Measurements from ENCODE around the gene PCSK9.

PCSK9 gene

DNA sequence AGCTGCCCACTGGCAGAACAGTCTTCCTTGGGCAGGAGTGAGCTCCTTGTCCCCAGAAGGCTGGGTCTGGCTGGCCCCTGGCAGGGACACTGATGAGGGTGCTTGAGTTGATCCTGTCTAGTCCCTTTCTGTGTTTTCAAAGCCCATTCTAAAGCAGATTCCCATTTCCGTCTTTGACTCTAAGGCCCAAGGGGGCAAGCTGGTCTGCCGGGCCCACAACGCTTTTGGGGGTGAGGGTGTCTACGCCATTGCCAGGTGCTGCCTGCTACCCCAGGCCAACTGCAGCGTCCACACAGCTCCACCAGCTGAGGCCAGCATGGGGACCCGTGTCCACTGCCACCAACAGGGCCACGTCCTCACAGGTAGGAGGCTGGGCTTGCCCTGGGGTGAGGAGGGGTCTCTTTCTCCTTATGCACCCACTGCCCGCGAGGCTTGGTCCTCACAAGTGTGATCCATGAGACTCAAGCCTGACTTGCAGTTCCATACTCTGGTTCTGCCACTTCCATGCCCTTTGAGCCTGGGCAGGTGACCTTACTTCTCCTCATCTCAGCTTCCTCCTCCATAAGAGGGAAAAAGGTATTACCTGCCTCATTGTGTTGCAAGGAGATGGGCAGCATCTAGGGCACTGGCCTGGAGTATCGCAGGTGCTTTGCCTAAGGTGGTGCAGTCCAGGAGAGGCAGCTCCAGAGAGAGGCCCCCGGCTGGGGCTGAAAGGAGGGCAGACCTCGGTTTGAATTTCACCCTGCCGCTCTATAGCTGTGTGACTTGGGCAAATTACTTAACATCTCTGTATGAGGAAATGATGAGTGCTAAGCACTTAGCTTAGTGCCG, 20.2 kb downstream of the PCSK9 start:
- DNase-seq (ENCODE audit: low read depth, low spot score) = no peak

DNA sequence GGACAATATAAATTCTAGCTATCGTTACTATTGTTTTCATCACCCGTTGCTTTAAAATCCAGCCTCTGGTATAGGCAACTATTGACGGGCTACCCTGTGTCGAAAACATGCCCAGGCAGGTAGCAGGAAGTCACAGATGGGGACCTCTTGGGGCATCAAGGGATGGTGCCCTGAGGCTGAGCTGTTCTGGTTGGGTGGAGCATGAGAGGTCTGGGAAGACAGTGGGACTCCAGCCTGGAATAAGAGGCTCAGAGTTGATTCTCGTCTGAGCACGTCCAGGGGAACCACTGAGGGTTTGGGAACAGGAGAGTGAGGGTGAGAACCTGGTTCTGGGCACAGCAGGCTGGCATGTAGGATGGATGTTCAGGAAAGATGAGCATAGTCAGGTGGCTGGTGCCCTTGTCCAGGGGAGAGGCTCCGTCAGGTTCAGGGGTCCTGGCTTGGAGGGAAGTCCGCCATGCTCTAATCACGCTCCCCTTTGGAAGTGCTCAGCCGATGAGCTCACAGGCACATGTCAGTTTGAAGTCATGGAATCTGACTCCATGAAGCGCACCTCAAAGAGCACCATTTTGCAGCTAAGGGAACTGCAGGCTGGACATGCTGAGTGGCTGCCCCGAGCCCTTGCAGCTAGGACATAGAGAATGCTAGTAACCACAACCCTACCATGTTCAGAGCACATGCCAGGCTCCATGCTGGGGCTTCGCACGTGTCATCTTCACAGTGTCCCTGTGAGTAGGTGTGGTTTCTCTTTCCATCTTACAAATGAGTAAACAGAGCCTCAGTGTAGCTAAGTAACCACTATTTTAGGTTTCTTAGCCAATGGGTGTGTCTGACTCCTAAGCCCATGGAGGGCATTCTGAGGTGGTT, 21.0 kb downstream of the PCSK9 start:
- DNase-seq (ENCODE audit: low read depth, low spot score) = no peak

DNA sequence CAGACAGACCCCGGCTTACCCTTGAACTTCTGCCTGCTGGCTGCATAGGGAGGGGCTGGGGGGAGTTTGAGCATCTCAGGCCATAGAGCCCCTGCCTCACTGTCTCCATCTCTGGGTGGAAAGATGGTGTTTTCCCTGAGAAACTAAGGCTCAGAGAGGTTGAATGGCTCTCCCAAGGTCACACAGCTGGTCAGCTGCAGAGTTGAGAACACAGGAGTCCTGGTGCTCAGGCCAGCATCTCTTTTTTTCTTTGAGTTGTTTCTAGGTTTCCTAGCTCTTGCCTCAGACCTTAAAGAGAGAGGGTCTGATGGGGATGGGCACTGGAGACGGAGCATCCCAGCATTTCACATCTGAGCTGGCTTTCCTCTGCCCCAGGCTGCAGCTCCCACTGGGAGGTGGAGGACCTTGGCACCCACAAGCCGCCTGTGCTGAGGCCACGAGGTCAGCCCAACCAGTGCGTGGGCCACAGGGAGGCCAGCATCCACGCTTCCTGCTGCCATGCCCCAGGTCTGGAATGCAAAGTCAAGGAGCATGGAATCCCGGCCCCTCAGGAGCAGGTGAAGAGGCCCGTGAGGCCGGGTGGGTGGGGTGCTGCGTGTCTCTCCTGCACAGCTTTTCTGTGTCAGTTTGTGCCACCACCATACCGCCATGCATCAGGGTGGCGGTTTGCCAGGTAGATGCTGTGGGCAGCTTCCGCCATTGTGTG, 21.8 kb downstream of the PCSK9 start:
- no peak for DNase-seq (ENCODE audit: low read depth, low spot score)

DNA sequence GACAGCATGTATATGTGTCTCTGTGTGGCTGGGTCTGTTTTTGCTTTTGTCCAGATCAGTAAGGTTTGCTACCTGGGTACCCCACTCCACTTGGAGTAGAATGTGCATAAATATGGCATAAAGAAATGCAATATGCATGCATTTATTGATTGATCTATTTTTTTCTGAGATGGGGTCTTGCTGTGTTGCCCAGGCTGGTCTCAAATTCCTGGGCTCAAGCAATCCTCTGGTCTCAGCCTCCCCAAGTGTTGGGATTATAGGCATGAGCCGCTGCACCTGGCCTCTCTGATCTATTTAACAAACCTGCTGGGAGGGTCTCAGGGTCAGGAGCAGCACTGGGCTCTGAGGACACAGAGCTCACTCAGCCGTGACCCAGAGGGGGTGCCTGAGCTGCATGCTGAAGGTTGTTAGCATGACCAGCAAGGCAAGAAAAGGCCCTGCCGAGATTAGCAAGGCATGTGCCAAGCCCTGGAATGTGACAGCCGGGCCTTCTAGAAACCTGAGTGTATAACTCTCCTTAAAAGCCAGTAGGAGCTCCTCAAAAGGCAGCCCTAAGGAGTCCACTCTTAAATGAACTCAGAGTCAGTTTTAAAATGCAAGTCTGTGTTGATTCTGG, 22.5 kb downstream of the PCSK9 start:
- DNase-seq (ENCODE audit: low read depth, low spot score) = no peak

DNA sequence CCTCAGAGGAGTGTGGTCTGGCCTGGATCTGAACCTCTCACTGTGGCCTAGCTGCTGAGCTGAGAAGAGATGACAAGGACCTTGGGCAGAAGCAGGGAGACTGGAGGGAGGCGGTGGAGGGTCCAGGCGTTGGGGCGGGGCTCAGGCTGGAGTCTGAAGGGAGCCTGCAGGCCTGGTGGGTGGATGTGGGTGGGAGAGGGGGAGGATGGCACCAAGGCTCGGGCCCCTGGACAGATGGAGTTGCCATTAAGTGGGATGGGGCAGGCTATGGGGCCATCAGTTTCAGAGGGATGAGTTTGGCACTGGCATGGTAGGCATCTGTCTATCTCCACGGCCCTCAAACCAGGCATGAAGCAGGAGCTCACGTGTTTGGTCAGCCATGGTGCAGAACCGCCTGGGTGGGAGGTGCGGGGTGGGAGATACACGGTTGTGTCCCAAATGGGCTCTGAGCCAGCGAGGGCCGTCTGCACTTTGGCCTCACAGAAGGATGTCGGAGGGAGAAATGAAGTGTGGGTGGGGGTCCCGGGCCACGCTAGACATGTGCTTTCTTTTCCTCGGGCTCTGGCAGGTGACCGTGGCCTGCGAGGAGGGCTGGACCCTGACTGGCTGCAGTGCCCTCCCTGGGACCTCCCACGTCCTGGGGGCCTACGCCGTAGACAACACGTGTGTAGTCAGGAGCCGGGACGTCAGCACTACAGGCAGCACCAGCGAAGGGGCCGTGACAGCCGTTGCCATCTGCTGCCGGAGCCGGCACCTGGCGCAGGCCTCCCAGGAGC, 23.6 kb downstream of the PCSK9 start:
- no peak for DNase-seq (ENCODE audit: low read depth, low spot score)

DNA sequence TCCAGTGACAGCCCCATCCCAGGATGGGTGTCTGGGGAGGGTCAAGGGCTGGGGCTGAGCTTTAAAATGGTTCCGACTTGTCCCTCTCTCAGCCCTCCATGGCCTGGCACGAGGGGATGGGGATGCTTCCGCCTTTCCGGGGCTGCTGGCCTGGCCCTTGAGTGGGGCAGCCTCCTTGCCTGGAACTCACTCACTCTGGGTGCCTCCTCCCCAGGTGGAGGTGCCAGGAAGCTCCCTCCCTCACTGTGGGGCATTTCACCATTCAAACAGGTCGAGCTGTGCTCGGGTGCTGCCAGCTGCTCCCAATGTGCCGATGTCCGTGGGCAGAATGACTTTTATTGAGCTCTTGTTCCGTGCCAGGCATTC, 24.2 kb downstream of the PCSK9 start:
- DNase-seq (ENCODE audit: low read depth, low spot score) = no peak

DNA sequence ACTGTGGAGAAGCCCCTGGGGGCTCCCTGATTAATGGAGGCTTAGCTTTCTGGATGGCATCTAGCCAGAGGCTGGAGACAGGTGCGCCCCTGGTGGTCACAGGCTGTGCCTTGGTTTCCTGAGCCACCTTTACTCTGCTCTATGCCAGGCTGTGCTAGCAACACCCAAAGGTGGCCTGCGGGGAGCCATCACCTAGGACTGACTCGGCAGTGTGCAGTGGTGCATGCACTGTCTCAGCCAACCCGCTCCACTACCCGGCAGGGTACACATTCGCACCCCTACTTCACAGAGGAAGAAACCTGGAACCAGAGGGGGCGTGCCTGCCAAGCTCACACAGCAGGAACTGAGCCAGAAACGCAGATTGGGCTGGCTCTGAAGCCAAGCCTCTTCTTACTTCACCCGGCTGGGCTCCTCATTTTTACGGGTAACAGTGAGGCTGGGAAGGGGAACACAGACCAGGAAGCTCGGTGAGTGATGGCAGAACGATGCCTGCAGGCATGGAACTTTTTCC, 24.8 kb downstream of the PCSK9 start:
- DNase-seq (ENCODE audit: low read depth, low spot score) = peak; percentile 33

DNA sequence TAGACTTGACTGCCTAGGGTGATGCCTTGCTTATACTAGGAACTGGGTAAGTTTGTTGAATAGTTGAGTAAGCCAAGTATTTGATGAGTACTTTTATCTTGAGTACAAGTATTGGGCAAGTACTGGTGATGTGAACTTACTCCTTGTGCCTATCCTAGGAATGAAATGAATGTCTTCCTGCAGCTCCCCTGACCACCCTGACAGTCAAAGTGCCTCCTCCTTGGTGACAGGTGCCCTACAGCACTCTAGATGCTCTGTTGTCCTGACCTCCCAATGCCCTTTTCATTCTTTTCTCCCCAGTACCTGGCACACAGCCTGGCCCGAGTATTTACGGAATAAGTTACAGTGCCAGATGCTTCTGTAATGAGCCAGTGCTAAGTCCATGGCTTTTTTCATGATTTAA, 25.5 kb downstream of the PCSK9 start:
- no peak for DNase-seq (ENCODE audit: low read depth, low spot score)

DNA sequence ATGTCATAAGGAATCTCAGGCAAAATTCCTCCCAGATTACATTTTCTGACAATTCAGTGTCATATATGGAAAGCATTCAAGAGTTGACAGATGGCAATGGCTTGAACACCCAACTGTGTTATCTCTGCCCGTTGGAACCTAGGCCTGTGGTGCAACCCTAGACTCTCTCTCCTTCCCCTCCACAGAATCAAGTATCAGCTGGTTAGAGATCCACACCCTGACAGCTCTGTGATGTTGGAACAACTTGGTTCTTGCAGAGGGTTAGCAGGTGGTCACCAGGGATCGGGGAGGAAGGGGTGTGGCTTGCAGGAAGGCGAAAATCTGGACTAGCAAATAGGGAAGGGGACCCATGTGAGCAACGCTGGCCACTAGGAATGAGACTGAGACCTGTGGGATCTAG, 26.3 kb downstream of the PCSK9 start:
- DNase-seq (ENCODE audit: low read depth, low spot score) = no peak

DNA sequence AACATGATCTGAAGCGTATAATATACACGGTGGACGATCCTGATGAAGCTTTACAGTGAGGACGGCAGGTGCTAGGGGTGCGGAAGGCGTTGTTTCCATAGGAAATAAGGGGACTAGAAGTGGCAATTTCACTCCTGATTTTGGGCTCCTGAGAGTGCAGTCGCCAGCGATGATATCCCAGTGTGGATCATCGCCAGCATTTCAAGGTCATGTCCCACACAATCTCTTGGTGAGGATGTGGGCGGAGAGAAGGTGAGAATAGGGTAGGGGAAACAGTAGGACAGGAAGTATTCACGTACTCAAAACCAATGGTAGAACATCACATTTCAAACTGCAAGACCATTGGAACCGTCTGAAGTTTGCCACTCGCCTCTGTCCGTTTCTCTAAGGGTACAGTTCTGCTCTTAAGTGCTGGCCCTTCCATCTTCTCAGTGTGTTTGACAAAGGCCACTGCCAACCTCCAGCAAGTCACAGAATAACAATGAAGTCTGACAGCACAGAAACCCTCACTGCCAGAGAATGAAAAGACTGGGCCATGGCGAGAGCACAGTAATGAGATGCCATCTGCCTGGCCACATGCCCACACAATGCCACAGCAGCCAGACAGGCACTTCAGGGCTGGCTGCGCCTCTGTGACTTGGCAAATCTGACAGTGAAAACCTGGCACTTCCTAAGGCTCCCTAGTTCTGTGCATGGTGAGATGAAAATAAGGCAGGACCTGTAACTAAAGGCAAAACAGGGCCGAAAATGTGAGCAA, 27.9 kb downstream of the PCSK9 start:
- no peak for DNase-seq (ENCODE audit: low read depth, low spot score)

DNA sequence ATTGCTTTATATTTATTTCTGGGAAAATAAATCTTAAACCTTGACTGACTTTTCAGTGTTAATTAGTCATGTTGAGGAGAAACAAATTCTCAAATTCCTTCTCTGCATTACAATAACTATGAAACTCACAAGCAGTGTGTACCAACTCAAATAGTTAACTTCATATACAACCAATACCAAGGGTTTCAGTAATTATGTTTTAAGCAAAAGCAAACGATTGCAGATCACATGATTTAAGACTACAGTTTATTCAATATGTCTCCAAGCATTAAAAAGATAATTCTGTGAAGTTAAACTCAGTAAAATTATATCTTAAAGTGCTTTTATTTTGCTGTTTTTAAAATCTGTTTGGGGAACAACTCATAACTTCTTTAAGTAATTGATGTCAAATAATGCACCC, 28.6 kb downstream of the PCSK9 start:
- DNase-seq (ENCODE audit: low read depth, low spot score) = no peak

DNA sequence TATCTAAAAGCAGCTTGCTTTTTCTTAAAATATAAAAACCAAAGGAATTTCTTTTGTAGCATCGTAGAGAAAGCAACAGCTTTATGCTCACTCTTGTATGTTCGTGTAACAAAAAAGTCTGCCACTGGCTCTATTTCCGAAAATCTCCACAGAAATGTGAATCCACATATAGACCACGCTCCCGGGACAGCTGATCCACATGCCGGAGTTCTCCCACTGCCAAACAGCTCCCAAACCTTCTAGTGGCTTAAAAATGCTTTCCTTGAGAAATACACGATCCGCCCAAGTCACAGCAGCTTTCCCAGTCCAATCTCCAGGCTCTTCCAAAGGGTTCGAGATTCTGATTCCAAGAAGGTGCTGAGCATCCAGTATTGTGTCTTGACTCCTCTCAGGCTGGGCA, 29.3 kb downstream of the PCSK9 start:
- no peak for DNase-seq (ENCODE audit: low read depth, low spot score)

DNA sequence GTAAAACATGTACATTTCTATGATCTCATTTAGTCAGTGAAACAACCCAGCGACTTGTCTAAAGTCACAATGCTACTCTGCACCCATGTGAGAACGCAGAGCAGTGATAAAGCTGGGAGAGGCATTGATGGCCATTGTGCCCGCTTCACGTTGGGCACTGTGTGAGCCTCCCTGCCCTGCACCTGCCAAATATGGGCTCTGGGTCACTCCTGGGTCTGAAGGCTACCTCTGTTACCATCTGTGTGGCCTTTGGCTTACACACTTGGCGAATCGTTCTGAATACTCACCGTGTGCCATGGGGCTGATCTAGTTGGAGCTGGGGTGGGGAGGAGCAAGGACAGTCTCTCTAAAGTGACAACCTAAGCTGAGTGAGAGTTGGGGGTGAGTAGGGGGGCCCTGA, 29.9 kb downstream of the PCSK9 start:
- DNase-seq (ENCODE audit: low read depth, low spot score) = no peak

DNA sequence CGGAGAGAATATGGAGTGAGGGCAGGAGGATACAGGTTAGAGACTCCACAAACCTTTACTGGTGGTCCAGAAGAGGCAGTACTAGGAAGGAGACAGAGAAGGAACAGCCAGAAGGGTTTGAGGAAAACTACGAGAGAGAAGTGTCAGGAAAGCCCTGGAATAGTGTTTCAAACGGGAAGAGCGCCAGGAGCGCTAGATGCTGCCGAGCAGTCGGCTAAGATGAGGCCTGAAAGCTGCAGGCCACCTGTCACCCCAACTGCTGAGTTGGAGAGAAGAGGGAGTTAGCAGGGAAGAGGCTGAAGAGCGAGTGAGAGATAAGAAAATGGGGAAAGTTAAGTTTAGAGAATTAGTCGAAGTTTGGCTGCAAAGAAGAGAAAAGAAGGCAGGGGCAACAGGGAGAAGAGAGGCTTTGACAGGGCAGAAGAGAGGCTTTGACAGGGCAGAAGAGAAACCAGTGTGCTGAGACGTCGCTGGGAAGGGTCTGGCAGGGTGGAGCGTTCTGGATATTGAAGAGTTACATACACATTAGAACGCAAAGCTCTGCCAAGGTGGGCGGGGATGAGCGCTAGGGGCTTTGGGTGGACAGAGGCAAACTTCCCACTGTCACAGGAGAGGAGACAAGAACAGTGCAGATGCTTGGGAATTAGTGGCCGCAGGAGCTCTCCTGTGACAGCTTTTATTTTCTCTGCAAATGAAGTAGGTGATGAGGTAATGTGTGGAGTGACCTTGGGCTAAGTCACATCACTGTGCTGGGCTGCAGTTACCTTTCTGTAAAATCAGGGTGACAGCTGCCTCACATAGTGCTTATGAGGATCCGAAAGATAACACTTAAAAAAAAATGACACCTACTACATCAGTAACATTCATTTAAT, 31.2 kb downstream of the PCSK9 start:
- DNase-seq (ENCODE audit: low read depth, low spot score) = no peak

DNA sequence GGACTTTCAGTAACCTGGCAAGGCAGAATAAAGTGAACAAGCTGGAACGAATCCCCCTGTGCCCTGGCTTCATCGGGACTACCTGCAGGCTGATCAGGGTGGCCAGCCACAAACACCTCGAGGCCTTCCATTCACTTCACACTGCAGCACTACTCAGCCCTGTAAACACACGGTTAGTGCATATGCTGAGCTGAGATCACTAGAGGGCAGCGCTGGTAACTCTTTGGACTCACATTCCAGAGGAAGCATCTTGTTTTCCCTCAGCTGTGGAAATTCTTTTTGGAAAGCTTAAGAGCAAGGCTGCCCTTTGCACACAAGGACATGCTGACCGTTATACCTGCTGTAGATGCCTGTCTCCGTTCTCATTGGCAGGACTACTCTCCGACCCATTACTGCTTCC, 32.1 kb downstream of the PCSK9 start:
- peak; percentile 79 for DNase-seq (ENCODE audit: low read depth, low spot score)

DNA sequence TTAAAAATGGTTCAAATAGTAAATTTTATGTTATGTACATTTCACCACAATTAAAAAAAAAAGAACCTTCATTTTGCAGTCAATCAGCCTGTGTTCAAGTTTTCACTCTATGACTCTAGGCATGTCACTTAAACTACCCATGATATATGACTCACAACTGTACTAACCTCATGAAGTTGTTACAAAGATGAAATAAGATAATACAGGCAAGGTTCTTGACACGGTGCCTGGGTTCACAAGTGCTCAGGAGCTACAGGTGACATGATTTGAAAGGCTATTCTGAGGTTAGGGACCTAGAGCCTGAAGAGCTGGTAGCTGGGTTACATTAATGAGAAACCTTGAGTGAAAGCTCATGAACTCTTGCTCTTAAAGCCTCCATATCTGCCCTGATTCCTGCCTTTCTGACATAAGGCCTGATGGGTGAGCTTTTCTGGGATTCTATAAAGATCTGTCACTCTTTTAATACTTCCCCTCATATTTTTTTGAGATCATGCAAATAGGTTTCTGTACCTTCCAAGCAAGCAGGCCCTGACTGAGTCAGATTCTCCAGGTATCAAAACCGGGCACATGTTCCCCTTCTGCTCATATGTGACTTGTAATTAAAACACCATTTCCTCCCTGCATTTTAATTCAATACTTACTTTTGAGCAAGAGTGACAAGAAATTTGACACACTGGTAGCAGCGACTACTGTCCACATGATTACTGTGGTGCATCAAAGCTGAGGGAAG, 34.0 kb downstream of the PCSK9 start:
- DNase-seq (ENCODE audit: low read depth, low spot score) = no peak

DNA sequence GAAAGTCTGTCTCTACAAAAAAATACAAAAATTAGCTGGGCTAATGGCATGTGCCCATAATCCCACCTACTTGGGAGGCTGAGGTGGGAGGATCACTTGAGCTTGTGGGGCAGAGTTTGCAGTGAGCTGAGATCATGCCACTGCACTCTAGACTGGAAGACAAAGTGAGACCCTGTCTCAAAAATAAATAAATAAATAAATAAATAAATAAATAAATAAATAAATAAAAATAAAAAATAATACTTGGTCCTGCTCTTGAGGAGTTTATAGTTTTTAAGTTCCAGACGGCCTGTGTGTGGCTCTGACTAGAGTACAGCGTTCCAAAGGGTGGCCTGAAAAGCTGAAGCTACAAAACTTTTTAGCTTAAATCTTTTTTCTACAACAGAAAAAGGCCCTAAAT, 35.1 kb downstream of the PCSK9 start:
- no peak for DNase-seq (ENCODE audit: low read depth, low spot score)

DNA sequence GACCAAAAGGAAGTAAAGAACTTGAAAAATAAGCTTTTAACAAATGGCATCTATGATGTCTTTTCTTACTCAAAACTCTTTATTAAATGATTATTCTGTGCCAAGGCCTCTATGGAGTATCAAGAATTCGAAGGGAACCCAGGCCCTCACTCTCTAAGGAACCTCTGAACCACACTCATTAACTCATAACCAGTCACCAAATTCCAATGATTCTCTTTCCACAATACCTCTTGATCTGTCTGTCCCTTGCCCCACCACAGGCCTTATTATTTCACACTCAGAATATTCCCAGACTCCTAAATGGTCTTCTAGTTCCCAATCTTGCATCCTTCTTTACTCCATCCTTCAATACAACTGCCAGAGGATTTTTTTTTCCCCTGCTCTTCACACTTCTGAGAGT, 37.0 kb downstream of the PCSK9 start:
- no peak for DNase-seq (ENCODE audit: low read depth, low spot score)

DNA sequence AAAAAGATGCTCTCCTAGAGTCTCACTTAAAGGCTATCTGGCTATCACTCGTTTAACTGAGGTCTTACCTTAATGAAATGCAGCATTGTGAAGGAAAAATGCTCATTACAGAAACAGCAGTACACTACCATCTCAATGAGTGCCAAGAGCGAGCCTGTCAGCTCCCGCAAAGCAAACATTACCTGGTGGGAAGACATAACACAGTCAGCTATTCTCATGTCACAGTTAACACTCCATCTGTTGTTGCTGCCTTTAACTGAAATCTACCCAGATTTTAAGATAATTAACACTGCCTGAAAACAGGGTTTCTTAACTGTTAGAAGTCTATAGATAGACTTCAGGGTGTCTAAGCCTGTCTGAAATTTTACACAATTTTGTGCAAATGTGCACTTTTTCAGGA, 39.1 kb downstream of the PCSK9 start:
- DNase-seq (ENCODE audit: low read depth, low spot score) = no peak

Measured in ELF-1 (cell line).